ENCODE measurements around the gene FLAD1.

Gene FLAD1

GRCh38 chr1:154952664-154953063 is 30.5 kb upstream of the FLAD1 start:
- in situ Hi-C loops (cut with HindIII; ENCODE audit: low sequenced_read_pairs): no loop called here
- no peak for DNase-seq (ENCODE audit: low read depth)
- no peak for TF ChIP-seq CTCF (IDR thresholded peaks at IDR 0.05; ENCODE audit: low read depth, low read length, missing control alignments)
- H3K4me3 ChIP-seq (ENCODE audit: low read depth, low read length): no peak overlapping the region

GRCh38 chr1:154953611-154954038 is 29.5 kb upstream of the FLAD1 start:
- in situ Hi-C loops (cut with HindIII; ENCODE audit: low sequenced_read_pairs): no loop called here
- no peak for TF ChIP-seq CTCF (IDR thresholded peaks at IDR 0.05; ENCODE audit: low read depth, low read length, missing control alignments)

GRCh38 chr1:154954541-154954940 is 28.6 kb upstream of the FLAD1 start:
- in situ Hi-C loops (cut with HindIII; ENCODE audit: low sequenced_read_pairs): no loop called here
- H3K4me3 ChIP-seq (ENCODE audit: low read depth, low read length): peak overlapping the region; percentile 63
- no peak for DNase-seq (ENCODE audit: low read depth)
- no peak for TF ChIP-seq CTCF (IDR thresholded peaks at IDR 0.05; ENCODE audit: low read depth, low read length, missing control alignments)

More at GRCh38 chr1:154953611-154954038, 29.5 kb upstream of the FLAD1 start:
- DNase-seq (ENCODE audit: low read depth): no peak
- H3K4me3 ChIP-seq (ENCODE audit: low read depth, low read length): no peak overlapping the region

GRCh38 chr1:154955039-154955717 is 28.0 kb upstream of the FLAD1 start:
- TF ChIP-seq CTCF (IDR thresholded peaks at IDR 0.05; ENCODE audit: low read depth, low read length, missing control alignments): no peak
- in situ Hi-C loops (cut with HindIII; ENCODE audit: low sequenced_read_pairs): loop anchor here (5.0 kb wide), 1 partner anchor 57 kb away; no protein-coding TSS in a partner anchor
- peak overlapping the region; percentile 63 for H3K4me3 ChIP-seq (ENCODE audit: low read depth, low read length)
- DNase-seq (ENCODE audit: low read depth): no peak

- in situ Hi-C loops (cut with HindIII; ENCODE audit: low sequenced_read_pairs): loop anchor here (5.0 kb wide), 1 partner anchor 56 kb away; no protein-coding TSS in a partner anchor
- peak; percentile 52 for TF ChIP-seq CTCF (IDR thresholded peaks at IDR 0.05; ENCODE audit: low read depth, low read length, missing control alignments)
- peak; percentile 86 for DNase-seq (ENCODE audit: low read depth)
- peak within 1 kb of the TSS; percentile 63 for H3K4me3 ChIP-seq (ENCODE audit: low read depth, low read length)
Observed at GRCh38 chr1:154955718-154956543, 27.2 kb upstream of the FLAD1 start, which contains the start of gene PBXIP1. Gene PBXIP1, minus strand, starts transcription at chr1:154956099. Its CDS starts 2,378 bp downstream, at chr1:154953721.

- no peak for TF ChIP-seq CTCF (IDR thresholded peaks at IDR 0.05; ENCODE audit: low read depth, low read length, missing control alignments)
- in situ Hi-C loops (cut with HindIII; ENCODE audit: low sequenced_read_pairs): loop anchor here (5.0 kb wide), 1 partner anchor 56 kb away; no protein-coding TSS in a partner anchor
- peak overlapping the region; percentile 63 for H3K4me3 ChIP-seq (ENCODE audit: low read depth, low read length)
- DNase-seq (ENCODE audit: low read depth): no peak
Observed at GRCh38 chr1:154956544-154956941, 26.6 kb upstream of the FLAD1 start.

Measured in astrocyte of the cerebellum (primary cell).